Ecto neural progenitor cell (in vitro differentiated cells): ENCODE measurements around the gene RAB26.

Experiments
- DNase-seq: peaks from one replicate; pipeline ENCODE4 v3.0.0-alpha.2; 2018; ENCODE audit warnings: low spot score

The RAB26 gene

DNA sequence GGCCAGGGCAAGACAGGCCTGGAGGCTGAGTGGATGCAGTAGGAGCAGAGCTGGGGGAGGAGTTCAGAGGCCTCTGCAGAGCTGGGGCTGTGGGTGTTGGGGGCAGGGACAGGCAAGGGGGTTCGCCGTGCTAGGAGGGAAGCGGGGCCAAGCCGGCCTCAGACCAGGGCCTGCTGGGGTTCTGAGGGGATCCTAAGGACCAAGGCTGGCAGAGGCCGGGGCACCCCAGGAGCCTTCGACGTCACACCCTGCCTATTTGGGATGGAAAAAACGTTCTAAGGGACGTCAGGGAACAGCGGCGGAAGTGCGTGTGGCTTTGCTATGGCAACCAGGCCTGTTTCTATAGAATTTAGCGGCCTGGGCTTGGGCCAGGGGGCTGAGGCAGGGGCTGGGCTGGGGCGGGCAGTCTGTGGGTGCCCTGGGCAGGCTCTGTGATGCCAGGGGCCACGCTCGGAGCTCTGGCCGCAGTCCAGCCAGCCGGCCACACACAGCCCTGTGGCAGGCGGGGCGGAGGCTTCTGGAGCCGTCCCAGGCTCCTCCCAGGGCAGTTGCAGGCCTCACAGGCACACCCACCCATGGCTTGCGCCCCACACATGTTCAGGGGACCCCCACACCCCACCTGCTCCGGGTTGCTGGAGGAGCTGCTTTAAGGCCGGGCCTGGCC, 10.9 kb downstream of the RAB26 start:
- DNase-seq, result no peak

DNA sequence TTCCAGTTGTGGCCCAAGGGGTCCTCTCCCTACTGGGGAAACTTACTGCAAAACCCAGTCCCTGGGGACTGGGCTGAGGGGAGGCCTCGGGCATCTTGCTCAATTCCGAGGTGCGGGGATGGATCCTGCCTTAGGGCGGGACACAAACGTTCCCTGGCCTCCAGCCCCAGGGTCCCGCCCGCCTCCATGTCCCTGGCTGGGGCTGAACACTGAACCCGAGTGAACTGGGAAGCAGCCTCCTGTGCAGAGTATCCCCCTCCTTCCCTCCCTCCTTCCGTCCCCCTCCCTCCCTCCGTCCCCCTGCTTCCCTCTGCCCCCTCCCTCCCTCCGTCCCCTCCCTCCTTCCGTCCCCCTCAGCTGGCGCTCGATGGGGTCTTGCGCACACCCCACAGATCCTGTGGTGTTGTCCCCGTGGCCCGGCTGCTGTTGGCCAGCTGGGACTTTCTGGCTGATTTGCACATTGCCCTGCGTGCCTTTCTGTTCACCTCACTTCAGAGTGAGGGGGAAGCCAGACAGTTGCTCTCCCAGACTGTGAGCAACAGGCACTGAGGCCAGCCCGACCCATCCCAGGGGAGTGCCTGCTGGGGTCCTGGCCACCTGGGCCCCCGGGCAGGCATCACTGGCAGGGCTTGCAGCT, 12.6 kb downstream of the RAB26 start:
- DNase-seq, result no peak

DNA sequence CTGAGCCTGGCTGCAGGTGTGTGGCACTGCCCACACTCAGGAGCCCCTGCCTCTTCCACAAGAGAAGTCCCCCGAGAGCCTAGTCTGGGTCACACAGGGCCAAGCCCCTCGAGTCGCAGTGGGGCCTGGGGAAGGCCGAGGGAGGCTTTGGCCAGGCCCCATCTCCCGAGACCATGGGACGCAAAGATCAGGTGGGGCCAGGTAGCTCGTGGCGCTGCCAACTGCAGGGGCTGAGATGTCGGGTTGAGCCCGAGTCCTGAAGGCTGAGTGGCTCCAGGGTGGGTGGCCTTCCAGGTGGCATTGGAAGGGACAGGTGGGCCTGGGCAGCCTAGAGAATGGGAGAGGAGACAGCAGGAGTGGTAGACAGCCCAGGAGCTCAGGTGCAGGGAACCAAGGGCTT, 13.5 kb downstream of the RAB26 start:
- no peak for DNase-seq

DNA sequence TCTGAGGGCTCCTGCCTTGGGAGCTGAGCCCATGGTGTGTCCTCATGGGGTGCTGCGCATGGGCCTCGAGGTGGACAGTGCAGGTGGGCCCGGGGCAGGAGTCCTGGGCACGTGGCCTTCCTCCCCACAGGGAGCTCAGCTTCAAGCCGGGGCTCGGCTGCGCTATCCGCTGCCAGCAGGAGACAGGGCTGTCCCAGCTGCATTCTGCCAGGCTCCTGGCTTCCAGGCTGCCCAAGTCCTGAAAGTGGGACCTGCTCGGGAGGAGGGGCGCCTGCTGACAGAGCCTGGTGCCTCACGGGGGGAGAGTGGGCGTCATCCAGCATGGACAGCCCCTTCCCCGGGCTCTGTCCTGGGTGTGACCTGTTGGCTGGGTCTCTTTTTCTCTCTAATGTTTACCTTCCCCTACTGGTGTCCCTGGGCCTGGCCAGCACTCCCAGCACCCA, 14.3 kb downstream of the RAB26 start:
- no peak for DNase-seq

DNA sequence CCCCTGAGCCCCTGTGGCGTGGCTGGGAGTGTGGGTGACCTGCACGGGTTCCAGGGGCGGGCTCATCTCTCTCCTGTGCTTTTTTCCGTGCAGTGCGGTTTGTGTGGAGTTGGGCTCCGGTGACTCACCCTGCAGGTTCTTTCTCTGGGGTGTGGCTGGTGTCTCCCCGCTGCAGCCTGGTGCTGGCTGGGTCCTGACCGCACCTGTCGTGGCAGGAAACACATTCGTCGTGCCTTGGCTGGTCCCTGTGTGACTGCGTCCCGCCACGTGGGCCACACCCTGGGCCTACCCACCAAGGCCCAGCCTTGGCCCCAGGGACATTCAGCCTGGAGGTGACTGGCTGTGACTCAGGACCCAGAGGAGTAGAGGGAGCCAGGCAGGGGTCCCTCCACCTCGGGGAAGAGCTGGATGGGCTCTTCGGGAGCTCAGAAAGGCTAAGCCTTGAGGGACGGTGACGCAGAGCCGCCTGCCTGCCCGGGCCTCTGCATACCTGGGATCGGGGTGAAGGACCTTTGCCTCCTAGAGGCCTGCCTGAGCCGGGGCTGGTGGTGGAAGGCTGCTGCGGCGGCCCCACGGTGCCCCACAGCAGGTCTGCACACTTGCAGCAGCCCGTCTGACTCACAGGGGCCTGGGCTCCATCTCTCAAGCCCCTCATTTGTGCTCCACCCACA, 14.9 kb downstream of the RAB26 start:
- DNase-seq, result no peak

DNA sequence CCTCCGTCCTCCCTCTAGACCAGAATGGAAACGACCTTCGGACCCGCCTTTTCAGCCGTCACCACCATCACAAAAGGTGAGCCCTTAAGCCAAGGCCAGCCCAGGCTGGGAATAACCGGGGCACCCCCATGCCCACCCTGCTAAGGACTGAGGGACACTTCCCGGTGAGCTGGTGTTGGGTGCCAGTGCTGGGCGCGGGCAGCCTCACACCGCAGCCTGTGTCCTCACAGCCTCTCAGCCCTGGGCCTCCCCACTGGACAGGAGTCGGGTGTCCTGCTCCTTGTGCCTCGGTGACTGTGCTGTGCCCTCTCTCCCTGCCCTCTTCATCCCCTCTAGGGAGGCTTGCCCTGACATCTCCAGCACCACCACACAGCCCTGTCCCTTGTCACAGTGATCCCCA, 17.4 kb downstream of the RAB26 start:
- DNase-seq, result no peak

DNA sequence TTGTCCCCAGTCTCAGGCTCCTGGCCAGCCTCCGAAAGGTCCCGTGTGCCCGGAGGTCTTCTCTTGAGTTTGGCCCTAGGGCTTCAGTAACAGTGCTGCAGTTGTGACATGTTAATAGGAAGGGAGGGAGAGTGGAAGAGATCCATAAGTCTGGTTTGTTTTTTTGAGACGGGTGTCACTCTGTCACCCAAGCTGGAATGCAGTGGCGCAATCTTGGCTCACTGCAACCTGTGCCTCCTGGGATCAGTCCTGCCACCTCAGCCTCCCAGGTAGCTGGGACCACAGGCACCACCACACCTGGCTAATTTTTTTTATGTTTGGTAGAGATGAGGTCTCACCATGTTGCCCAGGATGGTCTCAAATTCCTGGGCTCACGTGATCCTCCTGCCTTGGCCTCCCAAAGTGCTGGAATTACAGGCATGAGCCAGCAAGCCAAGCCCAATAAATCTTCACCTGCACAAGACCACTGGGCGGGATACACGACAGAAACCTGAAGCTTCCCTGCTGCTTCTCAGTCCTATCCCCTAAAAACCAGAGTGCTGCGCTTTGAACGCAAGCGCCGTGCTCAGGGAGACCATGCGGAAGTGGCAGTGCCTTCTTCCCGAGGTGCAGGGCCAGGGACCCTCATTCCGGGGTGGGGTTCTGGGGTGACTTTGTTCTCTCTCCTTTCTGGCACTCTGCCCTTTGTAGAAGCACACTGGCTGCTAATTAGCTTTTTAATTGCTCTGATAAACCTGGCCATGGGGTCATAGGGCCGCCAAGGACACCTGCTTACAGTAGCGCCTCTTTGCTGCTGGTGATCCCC, 18.0 kb downstream of the RAB26 start:
- DNase-seq, result no peak

DNA sequence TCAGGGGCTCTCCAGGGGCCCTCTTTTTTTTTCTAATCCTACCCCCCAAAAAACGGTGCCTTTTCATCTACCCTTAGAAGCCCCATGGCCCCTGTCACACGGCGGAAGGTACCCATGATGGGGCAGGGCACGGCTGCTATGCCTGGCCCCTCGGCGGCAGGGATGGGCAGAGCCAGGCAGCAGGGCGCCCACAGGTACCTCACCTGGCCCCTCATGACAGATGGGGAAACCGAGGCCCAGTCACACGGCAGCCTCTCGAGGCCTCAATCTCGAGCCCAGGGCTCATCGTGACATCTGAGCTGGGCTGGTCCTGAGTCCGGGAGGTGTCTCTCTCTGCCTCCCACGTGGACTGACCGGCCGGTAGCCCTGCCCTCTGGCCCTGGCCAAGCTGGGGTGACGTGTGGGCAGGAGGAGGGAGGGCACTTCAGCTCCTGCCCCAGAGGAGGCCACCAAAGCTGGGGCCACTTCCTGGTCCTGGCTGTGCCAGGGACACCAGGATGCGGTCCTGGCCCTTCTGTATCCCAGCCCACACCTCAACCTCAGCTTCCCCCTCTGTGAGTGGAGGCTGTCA, 18.7 kb downstream of the RAB26 start:
- DNase-seq, result no peak

DNA sequence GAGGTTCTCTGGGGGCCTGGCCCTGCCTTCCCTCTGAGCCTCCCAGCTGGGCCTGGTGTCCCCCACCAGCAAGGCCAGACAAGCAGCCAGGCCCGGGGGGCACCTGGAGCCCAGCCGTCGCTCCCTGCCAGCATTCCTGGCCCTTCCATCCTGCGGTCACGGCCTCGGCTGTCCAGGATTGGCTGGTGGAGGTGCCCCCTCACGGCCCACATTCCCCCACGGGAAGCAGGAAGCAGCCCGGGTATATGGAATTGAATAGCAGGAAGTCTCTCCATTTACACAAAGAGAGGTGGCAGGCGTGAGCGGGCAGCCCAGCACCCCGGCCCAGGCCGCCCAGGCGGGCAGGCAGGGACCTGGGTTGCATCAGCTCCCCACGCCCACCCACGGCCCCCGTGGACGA, 21.7 kb downstream of the RAB26 start:
- DNase-seq, result no peak

DNA sequence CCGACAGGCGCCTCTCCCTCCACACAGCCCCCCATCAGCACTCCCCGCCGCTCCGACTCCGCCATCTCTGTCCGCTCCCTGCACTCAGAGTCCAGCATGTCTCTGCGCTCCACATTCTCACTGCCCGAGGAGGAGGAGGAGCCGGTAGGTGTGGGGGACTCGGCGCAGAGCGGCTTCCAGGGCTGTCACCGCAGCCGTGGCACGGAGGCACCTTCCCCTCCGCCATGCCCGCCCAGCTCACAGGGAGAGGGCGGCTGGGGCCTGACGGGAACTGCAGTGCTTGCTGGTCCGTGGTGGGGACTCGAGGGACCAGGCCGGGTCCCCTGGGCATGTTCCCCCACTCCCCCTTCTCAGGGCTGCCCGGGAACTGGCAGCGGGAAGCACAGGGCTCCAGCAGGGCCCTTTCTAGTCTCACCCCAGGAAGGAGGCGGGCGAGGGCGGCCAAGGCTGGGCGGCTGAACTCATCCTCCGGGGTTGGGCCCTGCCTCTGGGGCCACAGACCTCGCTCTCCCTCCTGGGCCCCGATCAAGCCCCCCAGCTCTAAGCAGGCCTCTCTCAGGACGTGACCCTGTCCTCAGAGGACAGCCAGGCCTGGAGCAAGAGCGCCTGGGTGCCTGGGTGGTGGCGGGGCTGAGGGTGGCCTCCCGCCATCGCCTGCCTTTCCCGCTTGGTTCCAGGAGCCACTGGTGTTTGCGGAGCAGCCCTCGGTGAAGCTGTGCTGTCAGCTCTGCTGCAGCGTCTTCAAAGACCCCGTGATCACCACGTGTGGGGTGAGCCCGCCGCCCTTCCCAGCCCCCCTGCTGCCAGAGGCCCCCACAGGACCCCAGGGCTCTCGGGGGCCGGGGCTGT, 22.4 kb downstream of the RAB26 start:
- DNase-seq, result no peak

DNA sequence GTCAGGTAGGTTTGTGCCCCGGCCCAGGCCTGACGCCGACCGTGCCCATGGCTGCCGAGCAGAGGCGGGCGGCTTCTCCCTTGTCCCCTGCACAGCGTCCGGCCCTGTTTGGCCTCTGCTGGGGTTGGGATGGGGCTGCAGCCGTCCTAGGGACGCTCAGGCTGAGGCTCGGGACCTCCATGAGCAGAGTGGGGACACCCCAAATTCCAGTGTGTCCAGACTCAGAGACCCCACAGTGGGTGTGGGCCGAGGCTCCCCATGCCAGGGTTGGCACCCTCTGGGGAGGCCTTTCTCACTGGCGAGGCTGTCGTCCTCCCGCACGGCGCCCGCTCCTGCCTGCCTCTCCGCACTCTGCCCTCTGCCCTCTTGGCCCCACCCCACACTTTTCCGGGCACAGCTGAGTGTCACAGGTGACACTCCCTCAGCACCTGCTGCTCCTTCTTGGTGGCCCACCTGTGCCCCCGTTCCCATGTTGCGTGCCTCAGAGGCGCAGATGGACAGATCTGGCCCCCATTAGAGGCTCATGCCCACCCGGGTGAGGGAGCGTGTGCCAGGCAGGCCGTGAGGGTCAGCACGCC, 23.3 kb downstream of the RAB26 start:
- DNase-seq, result no peak

DNA sequence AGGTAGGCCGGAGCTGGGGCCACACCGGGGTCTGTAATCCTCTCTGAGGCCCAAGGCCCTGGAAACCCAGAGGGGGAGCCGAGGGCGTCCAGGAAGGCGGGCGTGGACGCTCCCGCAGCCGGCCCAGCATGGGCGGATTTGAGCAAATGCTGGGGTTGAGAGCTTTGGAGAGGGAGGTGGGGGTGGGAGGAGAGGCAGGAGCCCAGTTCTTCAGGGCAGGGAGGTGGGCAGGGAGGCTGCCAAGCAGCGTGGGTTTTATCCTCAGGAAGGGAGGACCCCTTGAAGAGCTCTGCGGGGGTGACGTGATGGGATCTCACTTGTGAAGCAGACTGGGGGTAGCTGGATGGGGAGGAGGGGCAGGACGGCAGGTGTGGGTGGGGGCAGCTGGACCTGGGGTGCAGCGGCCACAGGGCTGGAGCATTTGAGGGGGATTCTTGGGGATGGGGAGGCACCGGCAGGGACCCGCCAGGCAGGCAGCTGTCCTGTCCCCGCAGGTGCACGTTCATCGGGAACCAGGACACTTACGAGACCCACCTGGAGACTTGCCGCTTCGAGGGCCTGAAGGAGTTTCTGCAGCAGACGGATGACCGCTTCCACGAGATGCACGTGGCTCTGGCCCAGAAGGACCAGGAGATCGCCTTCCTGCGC, 24.4 kb downstream of the RAB26 start:
- DNase-seq, result no peak

DNA sequence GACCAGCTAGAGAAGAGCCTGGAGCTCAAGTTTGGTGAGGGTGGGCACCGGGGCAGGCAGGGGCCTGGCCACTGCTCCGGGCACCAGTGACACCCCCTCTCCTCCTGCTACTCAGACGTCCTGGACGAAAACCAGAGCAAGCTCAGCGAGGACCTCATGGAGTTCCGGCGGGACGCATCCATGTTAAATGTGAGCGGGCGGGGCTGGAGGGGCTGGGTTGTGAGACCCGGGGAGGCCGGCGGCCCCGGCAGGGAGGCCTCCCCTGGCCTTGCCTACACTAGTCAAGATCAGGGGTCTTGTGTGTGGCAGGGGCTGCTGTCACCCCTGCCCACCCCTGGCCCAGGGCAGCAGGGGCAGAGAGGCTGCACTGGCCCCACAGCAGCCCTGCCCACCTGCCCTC, 24.9 kb downstream of the RAB26 start:
- DNase-seq, result no peak

DNA sequence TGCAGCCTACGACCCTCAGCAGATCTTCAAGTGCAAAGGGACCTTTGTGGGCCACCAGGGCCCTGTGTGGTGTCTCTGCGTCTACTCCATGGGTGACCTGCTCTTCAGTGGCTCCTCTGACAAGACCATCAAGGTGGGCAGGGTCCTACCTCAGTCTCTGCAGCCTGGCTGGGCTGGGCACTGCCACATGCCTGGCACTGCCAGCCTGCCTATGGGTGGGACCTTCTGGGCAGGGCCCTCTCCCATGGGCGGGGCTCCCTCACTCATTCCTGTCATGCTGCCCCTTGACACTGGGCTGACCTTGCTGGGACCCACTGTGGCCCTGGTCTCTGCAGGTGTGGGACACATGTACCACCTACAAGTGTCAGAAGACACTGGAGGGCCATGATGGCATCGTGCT, 25.5 kb downstream of the RAB26 start:
- no peak for DNase-seq

DNA sequence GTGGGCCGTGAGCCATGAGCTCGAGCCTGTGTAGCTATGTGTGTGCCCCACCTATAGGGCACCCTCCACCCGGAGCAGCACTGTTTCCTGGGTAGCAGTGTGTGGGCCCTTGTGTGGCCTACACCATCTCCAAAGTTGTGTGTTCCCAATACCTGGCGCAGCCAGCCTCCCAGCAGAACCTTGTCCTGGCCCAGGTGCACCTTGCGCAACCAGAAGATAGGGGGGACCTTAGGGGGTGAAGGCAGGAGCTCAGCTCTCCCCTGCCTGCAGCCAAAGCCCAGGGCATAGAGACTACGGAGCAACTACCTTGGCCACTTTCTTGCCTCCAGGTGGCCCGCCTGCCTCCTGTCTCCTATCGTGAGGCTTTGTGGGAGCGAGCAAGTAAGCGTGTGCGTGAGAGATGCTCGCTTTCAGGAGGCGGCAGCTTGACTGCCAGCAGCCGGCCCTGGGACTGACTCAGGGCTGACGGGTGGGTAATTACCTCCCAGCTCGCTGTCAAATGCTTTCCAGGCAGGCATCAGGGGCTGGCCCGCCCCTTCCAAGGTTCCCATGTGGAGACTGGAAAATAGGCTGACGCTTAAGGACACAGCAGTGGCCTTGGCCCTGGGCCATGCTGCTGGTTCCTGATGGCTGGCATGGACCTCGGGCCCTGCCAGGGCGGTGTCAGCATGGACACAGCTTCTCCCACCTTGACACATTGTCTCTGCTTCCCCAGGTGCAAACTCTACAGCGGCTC, 26.1 kb downstream of the RAB26 start:
- DNase-seq, result no peak

DNA sequence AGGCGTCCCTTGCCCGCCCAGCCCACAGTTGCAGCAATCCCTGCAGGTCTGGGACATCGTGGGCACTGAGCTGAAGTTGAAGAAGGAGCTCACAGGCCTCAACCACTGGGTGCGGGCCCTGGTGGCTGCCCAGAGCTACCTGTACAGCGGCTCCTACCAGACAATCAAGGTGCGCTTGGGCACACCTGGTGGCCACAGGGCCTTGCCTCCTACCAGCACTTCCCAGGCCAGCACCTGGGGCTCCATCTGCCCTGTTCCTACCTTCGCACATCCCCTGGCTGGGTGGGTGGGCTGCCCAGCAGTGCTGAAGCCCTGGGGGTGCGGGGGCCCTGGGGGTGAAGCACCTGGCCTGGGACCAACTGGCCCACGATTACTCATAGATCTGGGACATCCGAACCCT, 27.0 kb downstream of the RAB26 start:
- no peak for DNase-seq

DNA sequence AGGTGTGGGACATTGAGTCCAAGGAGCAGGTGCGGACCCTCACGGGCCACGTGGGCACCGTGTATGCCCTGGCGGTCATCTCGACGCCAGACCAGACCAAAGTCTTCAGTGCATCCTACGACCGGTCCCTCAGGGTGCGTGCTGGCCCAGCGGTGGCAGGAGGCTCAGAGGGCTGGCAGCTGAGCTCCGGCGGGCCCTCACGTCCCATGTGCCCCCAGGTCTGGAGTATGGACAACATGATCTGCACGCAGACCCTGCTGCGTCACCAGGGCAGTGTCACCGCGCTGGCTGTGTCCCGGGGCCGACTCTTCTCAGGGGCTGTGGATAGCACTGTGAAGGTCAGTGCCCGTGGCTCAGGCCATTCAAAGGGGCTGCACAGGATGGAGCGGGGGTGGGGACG, 27.6 kb downstream of the RAB26 start:
- DNase-seq, result no peak

DNA sequence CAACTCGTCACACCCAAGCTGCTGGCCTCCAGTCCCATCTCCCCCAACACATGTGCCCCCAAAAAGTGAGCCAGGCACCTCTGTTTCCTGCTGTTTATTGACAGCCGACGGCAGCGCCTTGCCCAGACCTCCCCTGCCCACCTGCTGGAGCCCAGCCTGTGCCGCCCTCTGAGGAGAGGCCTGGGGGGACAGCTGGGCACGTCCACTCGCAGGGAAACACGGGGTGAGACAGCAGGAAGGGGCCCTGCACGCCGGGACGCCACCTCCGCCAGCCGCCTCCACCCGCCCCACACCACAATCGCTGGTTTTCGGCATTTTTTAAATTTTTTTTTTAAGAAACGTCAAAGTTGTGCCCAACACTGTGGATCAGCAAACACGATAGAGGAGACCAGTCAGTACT, 28.7 kb downstream of the RAB26 start:
- no peak for DNase-seq

DNA sequence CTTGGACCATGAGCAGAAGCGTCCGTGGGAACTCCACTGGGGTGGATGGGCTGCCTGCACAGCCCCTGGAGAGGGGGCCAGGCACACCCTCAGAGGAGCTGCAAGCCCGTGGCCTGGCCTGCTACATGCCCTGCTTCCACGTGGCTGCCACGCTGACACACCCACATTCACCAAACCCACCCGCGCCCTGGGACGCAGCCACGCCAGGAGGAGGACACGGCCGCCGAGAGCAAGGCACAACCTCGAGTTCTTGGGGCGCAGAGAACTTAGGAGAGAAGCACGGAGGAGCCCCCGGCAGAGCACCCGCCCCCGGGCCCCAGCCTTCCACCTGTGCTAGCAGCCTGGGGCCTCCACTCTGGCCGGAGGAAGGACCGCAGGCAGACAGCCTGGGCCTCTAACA, 29.1 kb downstream of the RAB26 start:
- DNase-seq, result no peak
